ENCODE measurements around the gene SLC22A3. TPM values are rescaled to one million over a fixed set of nuclear protein-coding genes. Genes with fewer than 3 reads are reported as not detected.

Gene SLC22A3
- total and polyA plus RNA-seq, 3 donors from 2014 or later, result 5.7 to 10.3 (median 6.9) TPM

- intact Hi-C loops (cut with DNase I; ENCODE audit: low total_unique reads), result loop anchor here (10.0 kb wide), 1 partner anchor 66 kb away; no protein-coding TSS in a partner anchor
- TF ChIP-seq CTCF (IDR thresholded peaks at IDR 0.05), result no peak
- no peak for TF ChIP-seq POLR2A (IDR thresholded peaks at IDR 0.05)
- peak overlapping the region in 1 of 2 donors; percentile 63 for H3K27ac ChIP-seq
- WGBS, 2 donors, result 83 to 94% methylated on average over 7 to 9 of the region's 9 CpGs
- no peaks in the 10 kb centered on the region for H3K27me3 ChIP-seq
- DNase-seq, result no peak
- no peaks in the 10 kb centered on the region for H3K9me3 ChIP-seq
- no peak overlapping the region for H3K4me3 ChIP-seq
- peaks cover 7% of the 10 kb centered on the region for H3K4me1 ChIP-seq
- H3K36me3 ChIP-seq (ENCODE audit: low read depth, missing control alignments), result no peaks in the 10 kb centered on the region
Observed at GRCh38 chr6:160420253-160420968, 72.2 kb downstream of the SLC22A3 start.

- Histone ChIP-seq H3K4me3 (no peak overlapping the region), H3K27me3 (no peaks in the 10 kb centered on the region), H3K36me3 (ENCODE audit: low read depth, missing control alignments) (no peaks in the 10 kb centered on the region), H3K9me3 (no peaks in the 10 kb centered on the region), H3K4me1 (peaks cover 7% of the 10 kb centered on the region), H3K27ac (peak overlapping the region; percentile 12 to 63)
- DNase-seq, result no peak
- intact Hi-C loops (cut with DNase I; ENCODE audit: low total_unique reads), result loop anchor here (10.0 kb wide), 1 partner anchor 66 kb away; no protein-coding TSS in a partner anchor
- TF ChIP-seq CTCF (IDR thresholded peaks at IDR 0.05) (no peak), POLR2A (IDR thresholded peaks at IDR 0.05) (no peak)
- WGBS, 2 donors, result 66 to 74% methylated on average over 7 of the region's 7 CpGs
Observed at GRCh38 chr6:160420969-160421556, 72.9 kb downstream of the SLC22A3 start.

- Histone ChIP-seq H3K27ac (peak overlapping the region in 1 of 2 donors; percentile 63), H3K27me3 (no peaks in the 10 kb centered on the region), H3K4me1 (peaks cover 9% of the 10 kb centered on the region), H3K9me3 (no peaks in the 10 kb centered on the region), H3K36me3 (ENCODE audit: low read depth, missing control alignments) (no peaks in the 10 kb centered on the region), H3K4me3 (no peak overlapping the region)
- TF ChIP-seq CTCF (IDR thresholded peaks at IDR 0.05) (no peak), POLR2A (IDR thresholded peaks at IDR 0.05) (no peak)
- intact Hi-C loops (cut with DNase I; ENCODE audit: low total_unique reads), result loop anchor here (10.0 kb wide), 1 partner anchor 67 kb away; no protein-coding TSS in a partner anchor
- DNase-seq, result peak; percentile 67
- WGBS, 2 donors, result 54 to 62% methylated on average over 5 of the region's 5 CpGs
Observed at GRCh38 chr6:160421854-160422253, 73.7 kb downstream of the SLC22A3 start.

- Histone ChIP-seq H3K27ac (no peak overlapping the region), H3K4me1 (peaks cover 26% of the 10 kb centered on the region), H3K4me3 (no peak overlapping the region), H3K36me3 (ENCODE audit: low read depth, missing control alignments) (no peaks in the 10 kb centered on the region), H3K27me3 (no peaks in the 10 kb centered on the region), H3K9me3 (no peaks in the 10 kb centered on the region)
- no peak for DNase-seq
- no peak for TF ChIP-seq POLR2A (IDR thresholded peaks at IDR 0.05)
- no peak for TF ChIP-seq CTCF (IDR thresholded peaks at IDR 0.05)
- intact Hi-C loops (cut with DNase I; ENCODE audit: low total_unique reads), result loop anchor here (10.0 kb wide), 1 partner anchor 69 kb away; no protein-coding TSS in a partner anchor
Observed at GRCh38 chr6:160424256-160424655, 76.1 kb downstream of the SLC22A3 start.

Data from testis (tissue), 3 donors.